ENCODE results near the gene HEATR5A. TPM values are rescaled to one million over a fixed set of nuclear protein-coding genes. Genes with fewer than 3 reads are reported as not detected.
"Not testable (repeated sequence)": the region's sequence is repeated elsewhere in the genome, so short reads cannot be mapped to it uniquely, and the experiment has no call there.

The HEATR5A gene
- total RNA-seq, 4 donors from 2014 or later: 15.3 to 58.4 (median 38.5) TPM

DNA sequence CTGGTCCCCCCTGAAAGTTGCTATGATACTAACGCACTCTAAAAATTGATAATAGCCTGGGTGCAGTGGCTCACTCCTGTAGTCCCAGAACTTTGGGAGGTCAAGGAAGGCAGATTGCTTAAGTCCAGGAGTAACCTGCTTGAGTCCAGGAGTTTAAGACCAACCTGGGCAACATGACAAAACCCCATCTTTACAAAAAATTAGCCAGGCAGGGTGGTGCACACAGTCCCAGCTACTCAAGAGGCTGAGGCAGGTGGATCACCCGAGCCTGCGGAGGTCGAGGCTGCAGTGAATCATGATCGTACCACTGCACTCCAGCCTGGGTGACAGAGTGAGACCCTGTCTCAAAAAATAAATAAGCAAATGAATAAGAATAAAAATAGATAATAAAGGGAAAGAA lies 42.9 kb downstream of the HEATR5A start:
- peaks cover 0 to 4% (median 0%) of the 10 kb centered on the region in 4 donors for H3K4me1 ChIP-seq
- intact Hi-C loops (cut with DNase I; ENCODE audit: low total_unique reads) (no loop called here), in situ Hi-C loops (cut with MboI; ENCODE audit: low pct_ligation_motif_present in 1 of 4, low pct_unique_long_range_greater_than_20kb in 1 of 4, low sequenced_read_pairs in 3 of 4) (no loop called here)
- no peak overlapping the region for H3K4me3 ChIP-seq
- no peak for DNase-seq
- no peak for TF ChIP-seq EP300 (IDR thresholded peaks at IDR 0.05; ENCODE audit: low read depth)
- TF ChIP-seq, protein P1, sequence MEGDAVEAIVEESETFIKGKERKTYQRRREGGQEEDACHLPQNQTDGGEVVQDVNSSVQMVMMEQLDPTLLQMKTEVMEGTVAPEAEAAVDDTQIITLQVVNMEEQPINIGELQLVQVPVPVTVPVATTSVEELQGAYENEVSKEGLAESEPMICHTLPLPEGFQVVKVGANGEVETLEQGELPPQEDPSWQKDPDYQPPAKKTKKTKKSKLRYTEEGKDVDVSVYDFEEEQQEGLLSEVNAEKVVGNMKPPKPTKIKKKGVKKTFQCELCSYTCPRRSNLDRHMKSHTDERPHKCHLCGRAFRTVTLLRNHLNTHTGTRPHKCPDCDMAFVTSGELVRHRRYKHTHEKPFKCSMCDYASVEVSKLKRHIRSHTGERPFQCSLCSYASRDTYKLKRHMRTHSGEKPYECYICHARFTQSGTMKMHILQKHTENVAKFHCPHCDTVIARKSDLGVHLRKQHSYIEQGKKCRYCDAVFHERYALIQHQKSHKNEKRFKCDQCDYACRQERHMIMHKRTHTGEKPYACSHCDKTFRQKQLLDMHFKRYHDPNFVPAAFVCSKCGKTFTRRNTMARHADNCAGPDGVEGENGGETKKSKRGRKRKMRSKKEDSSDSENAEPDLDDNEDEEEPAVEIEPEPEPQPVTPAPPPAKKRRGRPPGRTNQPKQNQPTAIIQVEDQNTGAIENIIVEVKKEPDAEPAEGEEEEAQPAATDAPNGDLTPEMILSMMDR (IDR thresholded peaks at IDR 0.05): no peak
- no peaks in the 10 kb centered on the region for H3K9me3 ChIP-seq
- WGBS, 2 donors (ENCODE audit: low coverage in 1 of 2): 94 to 100% methylated on average over 1 to 5 of the region's 5 CpGs
- H3K27ac ChIP-seq: no peak overlapping the region
- H3K36me3 ChIP-seq: peaks cover 0 to 30% (median 9%) of the 10 kb centered on the region in 4 donors
- H3K27me3 ChIP-seq: no peaks in the 10 kb centered on the region

DNA sequence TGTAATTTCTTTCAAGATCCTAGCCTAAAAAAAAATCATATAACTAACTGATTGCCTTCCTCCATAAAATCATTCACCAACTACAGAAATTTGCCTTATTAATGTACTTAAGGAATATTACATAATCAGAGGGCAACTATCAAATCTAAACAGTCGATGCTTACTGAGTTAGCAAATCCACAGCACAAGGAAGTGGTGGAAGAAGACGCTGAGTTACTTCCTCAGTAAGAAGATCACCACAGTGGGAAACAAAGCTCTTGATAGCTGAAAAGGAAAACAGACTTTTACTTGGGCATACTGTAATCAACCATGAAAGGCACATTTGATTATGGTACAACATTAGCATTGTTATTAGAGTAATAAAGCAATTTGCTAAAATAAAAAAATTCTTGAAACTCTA lies 48.7 kb downstream of the HEATR5A start:
- H3K9me3 ChIP-seq: no peaks in the 10 kb centered on the region
- H3K4me3 ChIP-seq: no peak overlapping the region
- no peak for TF ChIP-seq POLR2A (IDR thresholded peaks at IDR 0.05)
- TF ChIP-seq, protein P1 (IDR thresholded peaks at IDR 0.05): no peak
- TF ChIP-seq EP300 (IDR thresholded peaks at IDR 0.05; ENCODE audit: low read depth): no peak
- no peak for TF ChIP-seq POLR2AphosphoS5 (IDR thresholded peaks at IDR 0.05)
- in situ Hi-C loops (cut with MboI; ENCODE audit: low pct_ligation_motif_present in 1 of 4, low pct_unique_long_range_greater_than_20kb in 1 of 4, low sequenced_read_pairs in 3 of 4): loop anchor here in 3 of 4 donors (25.0 kb wide), 4 partner anchors 209 to 709 kb away; no protein-coding TSS in a partner anchor
- no peaks in the 10 kb centered on the region for H3K27me3 ChIP-seq
- H3K36me3 ChIP-seq: peaks cover 0 to 50% (median 12%) of the 10 kb centered on the region in 4 donors
- no peak for DNase-seq
- intact Hi-C loops (cut with DNase I; ENCODE audit: low total_unique reads): no loop called here
- no peaks in the 10 kb centered on the region for H3K4me1 ChIP-seq
- peak overlapping the region in 1 of 4 donors; percentile 7 for H3K27ac ChIP-seq
- 44 to 67% methylated on average over 2 of the region's 2 CpGs for WGBS, 2 donors (ENCODE audit: low coverage in 1 of 2)

DNA sequence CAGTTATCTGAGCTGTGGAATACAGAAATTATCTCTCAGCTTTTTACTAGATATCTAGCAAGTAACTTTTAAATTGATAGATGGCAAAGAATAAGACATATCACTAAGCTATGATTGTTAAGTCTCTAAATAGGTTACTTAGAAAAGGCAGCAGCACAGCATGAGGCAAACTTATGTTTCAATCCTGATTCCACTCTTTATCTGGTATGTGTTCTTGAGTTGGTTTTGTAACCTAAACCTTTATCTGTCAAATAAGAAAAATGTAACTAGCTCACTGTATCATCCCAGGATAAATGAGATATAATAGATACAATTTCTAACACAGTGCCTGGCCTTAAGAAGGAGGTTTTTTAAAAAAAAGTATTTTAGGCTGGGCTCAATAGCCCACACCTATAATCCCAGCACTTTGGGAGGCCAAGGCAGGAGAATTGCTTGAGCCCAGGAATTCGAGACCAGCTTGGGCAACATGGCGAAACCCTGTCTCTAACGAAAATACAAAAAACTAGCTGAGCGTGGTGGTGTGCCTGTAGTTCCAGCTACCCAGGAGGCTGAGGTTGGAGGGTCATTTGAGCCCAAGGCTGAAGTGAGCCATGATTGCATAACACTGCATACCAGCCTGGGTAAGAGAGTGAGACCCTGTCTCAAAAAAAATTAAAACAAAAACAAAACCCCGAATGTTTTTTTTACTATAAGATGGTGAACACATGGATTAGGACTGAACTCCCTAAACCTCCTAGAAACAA lies 56.8 kb downstream of the HEATR5A start:
- Histone ChIP-seq H3K4me3 (no peak overlapping the region), H3K4me1 (no peaks in the 10 kb centered on the region), H3K27ac (no peak overlapping the region), H3K9me3 (no peaks in the 10 kb centered on the region), H3K27me3 (no peaks in the 10 kb centered on the region), H3K36me3 (peaks cover 0 to 24% (median 7%) of the 10 kb centered on the region in 4 donors)
- WGBS, 2 donors (ENCODE audit: low coverage in 1 of 2): 83 to 97% methylated on average over 5 of the region's 5 CpGs
- no peak for DNase-seq
- intact Hi-C loops (cut with DNase I; ENCODE audit: low total_unique reads) (no loop called here), in situ Hi-C loops (cut with MboI; ENCODE audit: low pct_ligation_motif_present in 1 of 4, low pct_unique_long_range_greater_than_20kb in 1 of 4, low sequenced_read_pairs in 3 of 4) (loop anchor here in 3 of 4 donors (25.0 kb wide), 4 partner anchors 201 to 701 kb away; no protein-coding TSS in a partner anchor)
- TF ChIP-seq POLR2AphosphoS5 (IDR thresholded peaks at IDR 0.05) (no peak), EP300 (IDR thresholded peaks at IDR 0.05; ENCODE audit: low read depth) (no peak)
- TF ChIP-seq, protein P1 (IDR thresholded peaks at IDR 0.05): no peak

DNA sequence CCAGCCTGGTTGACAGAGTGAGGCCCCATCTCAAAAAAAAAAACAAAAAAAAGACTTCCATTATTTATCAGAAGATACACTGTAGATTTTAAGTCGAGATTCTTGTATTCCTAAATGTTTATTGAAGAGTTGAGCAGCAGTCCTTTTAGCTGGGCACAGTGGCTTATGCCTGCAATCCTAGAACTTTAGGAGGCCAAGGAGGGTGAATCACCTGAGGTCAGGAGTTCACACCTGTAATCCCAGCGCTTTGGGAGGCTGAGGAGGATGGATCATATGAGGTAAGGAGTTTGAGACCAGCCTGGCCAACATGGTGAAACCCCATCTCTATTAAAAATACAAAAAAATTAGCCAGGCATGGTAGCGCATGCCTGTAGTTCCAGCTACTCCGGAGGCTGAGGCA lies 57.6 kb downstream of the HEATR5A start:
- Histone ChIP-seq H3K9me3 (no peaks in the 10 kb centered on the region), H3K36me3 (peaks cover 0 to 22% (median 10%) of the 10 kb centered on the region in 4 donors), H3K27me3 (no peaks in the 10 kb centered on the region), H3K27ac (no peak overlapping the region), H3K4me1 (no peaks in the 10 kb centered on the region), H3K4me3 (no peak overlapping the region)
- 91 to 92% methylated on average over 4 of the region's 4 CpGs for WGBS, 2 donors (ENCODE audit: low coverage in 1 of 2)
- in situ Hi-C loops (cut with MboI; ENCODE audit: low pct_ligation_motif_present in 1 of 4, low pct_unique_long_range_greater_than_20kb in 1 of 4, low sequenced_read_pairs in 3 of 4): loop anchor here in 3 of 4 donors (25.0 kb wide), 4 partner anchors 200 to 700 kb away; no protein-coding TSS in a partner anchor
- TF ChIP-seq POLR2AphosphoS5 (IDR thresholded peaks at IDR 0.05) (no peak), EP300 (IDR thresholded peaks at IDR 0.05; ENCODE audit: low read depth) (no peak), POLR2A (IDR thresholded peaks at IDR 0.05) (no peak)
- TF ChIP-seq, protein P1 (IDR thresholded peaks at IDR 0.05): no peak
- no peak for DNase-seq
- intact Hi-C loops (cut with DNase I; ENCODE audit: low total_unique reads): no loop called here

DNA sequence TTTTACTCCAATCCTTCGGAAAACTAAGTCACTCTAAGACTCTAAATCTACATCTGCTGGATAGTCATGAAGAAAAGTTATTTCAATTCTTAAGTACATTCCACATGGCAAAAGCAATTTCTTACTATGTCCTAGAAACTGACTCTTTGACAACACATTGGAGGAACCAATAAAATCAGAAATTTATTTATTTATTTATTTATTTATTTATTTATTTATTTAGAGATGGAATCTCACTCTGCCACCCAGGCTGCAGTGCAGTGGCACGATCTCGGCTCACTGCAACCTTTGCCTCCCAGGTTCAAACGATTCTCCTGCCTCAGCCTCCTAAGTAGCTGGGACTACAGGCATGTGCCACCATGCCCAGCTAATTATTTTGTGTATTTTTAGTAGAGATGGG lies 58.6 kb downstream of the HEATR5A start:
- WGBS, 2 donors (ENCODE audit: low coverage in 1 of 2): 96 to 100% methylated on average over 4 of the region's 4 CpGs
- intact Hi-C loops (cut with DNase I; ENCODE audit: low total_unique reads); H3K4me1 ChIP-seq; DNase-seq; H3K4me3 ChIP-seq; H3K9me3 ChIP-seq; H3K27me3 ChIP-seq; H3K27ac ChIP-seq: not testable (repeated sequence)
- in situ Hi-C loops (cut with MboI; ENCODE audit: low pct_ligation_motif_present in 1 of 4, low pct_unique_long_range_greater_than_20kb in 1 of 4, low sequenced_read_pairs in 3 of 4): loop anchor here in 3 of 4 donors (25.0 kb wide), 4 partner anchors 199 to 699 kb away; no protein-coding TSS in a partner anchor
- peaks cover 0 to 24% (median 11%) of the 10 kb centered on the region in 4 donors for H3K36me3 ChIP-seq

All from transverse colon (tissue), 4 donors.